AG04450 (cell line): ENCODE measurements around the gene EEF1A1. TPM values are rescaled to one million over a fixed set of nuclear protein-coding genes. Genes with fewer than 3 reads are reported as not detected.

Experiments used
- CTCF ChIA-PET: fragments of 300-600, 350-600 bp; formaldehyde crosslinking; extraction: SDS; loops from one replicate; lab custom pipeline; 2022; ENCODE audit warnings: antibody characterized with exemption, inconsistent platforms; lab: Charles Lee
- POLR2A ChIA-PET: fragments of 350-600 bp; formaldehyde crosslinking; extraction: SDS; loops from one replicate; lab custom pipeline; 2021; ENCODE audit warnings: antibody characterized with exemption, inconsistent platforms; lab: Yijun Ruan, JAX
- DNase-seq: peaks from one replicate; pipeline ENCODE4 v3.0.0-alpha.2; 2011; ENCODE audit warnings: low read depth, low spot score
- H3K27ac ChIP-seq: one replicate; pipeline ENCODE4 v1.5.1; 2012; ENCODE audit warnings: low read depth, low read length, control low read depth
- H3K27me3 ChIP-seq: one replicate; pipeline ENCODE4 v1.6.0; 2012; ENCODE audit warnings: low read length; ENCODE audit not compliant: control insufficient read depth, insufficient read depth
- H3K4me3 ChIP-seq: 2 replicates; pipeline ENCODE4 v1.5.1; 2011; ENCODE audit warnings: mild to moderate bottlenecking, low read depth, low read length, control low read depth
- H3K9me3 ChIP-seq: 2 replicates; pipeline ENCODE4 v1.5.1; 2012; ENCODE audit warnings: low read length; ENCODE audit not compliant: control insufficient read depth, insufficient read depth
- CTCF ChIP-seq: IDR thresholded peaks from 2 replicates; pipeline ENCODE4 v1.5.1; 2011; ENCODE audit warnings: low read depth, low read length, control low read depth, inconsistent platforms
- polyA plus RNA-seq: library from polyadenylated mRNA; depleted of rRNA; stranded (reverse); fragments of >200 nt; gene quantifications from 2 replicates; pipeline ENCODE4 v1.2.3, GENCODE V29; 2011

Gene EEF1A1
- polyA plus RNA-seq, 1 experiment: 25,115 TPM

DNA sequence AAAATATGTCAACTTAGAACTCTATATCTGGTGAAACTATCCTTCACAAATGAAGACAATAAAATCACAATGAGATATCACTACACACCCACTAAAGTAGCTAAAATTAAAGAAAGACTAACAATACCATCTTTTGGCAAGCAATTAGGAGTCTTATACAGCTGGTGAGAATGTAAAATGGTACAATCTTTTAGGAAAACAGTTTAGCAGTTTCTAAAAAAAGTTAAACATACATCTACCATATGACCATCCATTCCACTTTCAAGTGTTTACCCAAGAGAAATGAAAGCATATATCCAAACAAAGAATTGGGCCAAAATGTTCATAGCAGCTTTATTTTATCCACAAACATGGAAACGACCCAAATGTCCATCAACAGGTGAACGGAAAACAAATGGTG, 13.8 kb upstream of the EEF1A1 start:
- Histone ChIP-seq H3K27me3 (no peaks in the 10 kb centered on the region), H3K27ac (no peak overlapping the region), H3K4me3 (no peak overlapping the region), H3K9me3 (no peaks in the 10 kb centered on the region)
- DNase-seq: no peak
- ChIA-PET POLR2A (interaction anchor here (0.6 kb wide), 1 partner anchor 13 kb away, joined by 3 read pairs; no protein-coding TSS in a partner anchor), CTCF (interaction anchor here (0.6 kb wide), 1 partner anchor 141 kb away, joined by 5 read pairs; no protein-coding TSS in a partner anchor)
- TF ChIP-seq CTCF: no peak

GRCh38 chr6:73532293-73532692, 11.5 kb upstream of the EEF1A1 start:
- Histone ChIP-seq H3K27ac (no peak overlapping the region), H3K9me3 (no peaks in the 10 kb centered on the region), H3K27me3 (no peaks in the 10 kb centered on the region), H3K4me3 (no peak overlapping the region)
- POLR2A ChIA-PET: no interaction called here
- no peak for TF ChIP-seq CTCF
- DNase-seq: no peak
- CTCF ChIA-PET: interaction anchor here (0.7 kb wide), 1 partner anchor 8 kb away, joined by 3 read pairs; no protein-coding TSS in a partner anchor

- no peak overlapping the region for H3K27ac ChIP-seq
- no peaks in the 10 kb centered on the region for H3K27me3 ChIP-seq
- no peak for TF ChIP-seq CTCF
- POLR2A ChIA-PET: interaction anchor here (0.5 kb wide), 1 partner anchor 20 kb away, joined by 7 read pairs; no protein-coding TSS in a partner anchor
- H3K9me3 ChIP-seq: no peaks in the 10 kb centered on the region
- no peak for DNase-seq
- CTCF ChIA-PET: no interaction called here
- no peak overlapping the region for H3K4me3 ChIP-seq
These were observed 8.1 kb upstream of the EEF1A1 start for GRCh38 chr6:73528897-73529296.

GRCh38 chr6:73525546-73526330, 4.9 kb upstream of the EEF1A1 start:
- H3K27ac ChIP-seq: no peak overlapping the region
- no peak for DNase-seq
- no peak overlapping the region for H3K4me3 ChIP-seq
- CTCF ChIA-PET: interaction anchor here (0.9 kb wide), 1 partner anchor 28 kb away, joined by 4 read pairs; no protein-coding TSS in a partner anchor
- no peaks in the 10 kb centered on the region for H3K27me3 ChIP-seq
- POLR2A ChIA-PET: interaction anchor here (0.6 to 1.9 kb wide), 2 partner anchors 55 to 418 kb away, joined by 3 to 7 read pairs; no protein-coding TSS in a partner anchor
- TF ChIP-seq CTCF: no peak
- no peaks in the 10 kb centered on the region; the same call in 1 of the 2 replicates for H3K9me3 ChIP-seq
